DOHH2 (cell line): ENCODE data around the gene FTHL17.

Experiments used
- EZH2phosphoT487 ChIP-seq: fragments of 200-600 bp; sonication (generic); IDR thresholded peaks from 2 replicates; pipeline ENCODE4 v1.6.1; 2017; ENCODE audit warnings: borderline replicate concordance, mild to moderate bottlenecking, antibody characterized with exemption, low read length, moderate library complexity, mixed read lengths
- TF ChIP-seq, protein P1 (sequence below): fragments of 200-600 bp; sonication (generic); IDR thresholded peaks from one replicate; pipeline ENCODE4 v1.5.1; 2014; ENCODE audit warnings: antibody characterized with exemption, mild to moderate bottlenecking, low read depth, low read length; ENCODE audit not compliant: poor library complexity, severe bottlenecking

DNA sequence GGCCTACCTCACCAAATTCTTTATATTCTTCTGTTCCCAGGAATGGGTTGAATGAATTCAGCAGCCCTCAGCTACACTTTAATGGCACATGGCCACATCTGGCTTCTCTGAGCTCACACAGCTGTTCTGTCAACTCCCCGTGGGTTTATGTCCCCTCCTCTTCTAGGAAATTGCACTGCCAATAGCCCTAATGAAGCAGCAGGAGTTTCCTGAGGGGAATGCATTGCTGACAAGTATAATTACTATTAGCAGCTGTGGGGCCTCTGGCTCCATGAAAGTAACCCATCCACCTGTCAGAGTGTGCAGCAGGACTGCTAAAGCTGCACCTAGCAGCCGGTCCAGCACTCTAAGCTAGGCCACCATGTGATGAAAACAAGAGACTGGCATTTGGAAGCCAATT, 50.3 kb downstream of the FTHL17 start:
- TF ChIP-seq, protein P1, sequence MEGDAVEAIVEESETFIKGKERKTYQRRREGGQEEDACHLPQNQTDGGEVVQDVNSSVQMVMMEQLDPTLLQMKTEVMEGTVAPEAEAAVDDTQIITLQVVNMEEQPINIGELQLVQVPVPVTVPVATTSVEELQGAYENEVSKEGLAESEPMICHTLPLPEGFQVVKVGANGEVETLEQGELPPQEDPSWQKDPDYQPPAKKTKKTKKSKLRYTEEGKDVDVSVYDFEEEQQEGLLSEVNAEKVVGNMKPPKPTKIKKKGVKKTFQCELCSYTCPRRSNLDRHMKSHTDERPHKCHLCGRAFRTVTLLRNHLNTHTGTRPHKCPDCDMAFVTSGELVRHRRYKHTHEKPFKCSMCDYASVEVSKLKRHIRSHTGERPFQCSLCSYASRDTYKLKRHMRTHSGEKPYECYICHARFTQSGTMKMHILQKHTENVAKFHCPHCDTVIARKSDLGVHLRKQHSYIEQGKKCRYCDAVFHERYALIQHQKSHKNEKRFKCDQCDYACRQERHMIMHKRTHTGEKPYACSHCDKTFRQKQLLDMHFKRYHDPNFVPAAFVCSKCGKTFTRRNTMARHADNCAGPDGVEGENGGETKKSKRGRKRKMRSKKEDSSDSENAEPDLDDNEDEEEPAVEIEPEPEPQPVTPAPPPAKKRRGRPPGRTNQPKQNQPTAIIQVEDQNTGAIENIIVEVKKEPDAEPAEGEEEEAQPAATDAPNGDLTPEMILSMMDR, result no peak
- no peak for TF ChIP-seq EZH2phosphoT487
